HEK293T (cell line): ENCODE data around the gene FMR1.

Experiments used
- FOXA1 ChIP-seq: fragments of 450-650 bp; IDR thresholded peaks from 2 replicates; pipeline ENCODE4 v1.6.1; 2016; ENCODE audit warnings: mild to moderate bottlenecking
- SP1 ChIP-seq: fragments of 450-650 bp; IDR thresholded peaks from 2 replicates; pipeline ENCODE4 v1.6.1; 2017

- TF ChIP-seq FOXA1 (no peak), SP1 (no peak)
Observed at GRCh38 chrX:147900349-147900748, 11.4 kb upstream of the FMR1 start.
